WTC11 (cell line): Measurements from ENCODE around the gene ANO2. TPM values are rescaled to one million over a fixed set of nuclear protein-coding genes. Genes with fewer than 3 reads are reported as not detected.

Experiments used
- ATAC-seq: fragments of 200-7000 bp; cut with Tn5 transposase; 2 replicates; pipeline ENCODE4 v1.10.0; 2021; ENCODE audit warnings: mild to moderate bottlenecking, moderate library complexity
- CTCF ChIA-PET: fragments of 300-600 bp; sonication (Branson Sonifier 250); formaldehyde crosslinking; loops from one replicate; lab custom pipeline; 2021; ENCODE audit warnings: antibody characterized with exemption; lab: Charles Lee
- POLR2A ChIA-PET: fragments of 350-600 bp; sonication (Branson Sonifier 250); formaldehyde crosslinking; loops from one replicate; lab custom pipeline; 2021; ENCODE audit warnings: antibody characterized with exemption; lab: Charles Lee
- DNase-seq: peaks from one replicate; pipeline ENCODE4 v3.0.0; 2021; ENCODE audit warnings: low spot score
- H3K27ac Mint-ChIP-seq: 2 replicates; pipeline ENCODE4 v1.8.0; 2021; ENCODE audit warnings: mixed read lengths
- H3K27me3 Mint-ChIP-seq: 2 replicates; pipeline ENCODE4 v1.8.0; 2021; ENCODE audit warnings: low read depth, mild to moderate bottlenecking, moderate library complexity, mixed read lengths
- H3K36me3 Mint-ChIP-seq: 2 replicates; pipeline ENCODE4 v1.8.0; 2021; ENCODE audit warnings: mixed read lengths
- H3K4me1 Mint-ChIP-seq: 2 replicates; pipeline ENCODE4 v1.8.0; 2022; ENCODE audit warnings: mixed read lengths
- H3K4me3 Mint-ChIP-seq: 2 replicates; pipeline ENCODE4 v1.8.0; 2021; ENCODE audit warnings: mild to moderate bottlenecking, moderate library complexity, mixed read lengths
- H3K9me3 Mint-ChIP-seq: 2 replicates; pipeline ENCODE4 v1.8.0; 2021; ENCODE audit warnings: mixed read lengths
- FOXJ3 ChIP-seq: sonication (generic); formaldehyde crosslinking; IDR thresholded peaks from 2 replicates; pipeline ENCODE4 v1.9.0; 2021; ENCODE audit warnings: missing genetic modification reagents, mild to moderate bottlenecking, borderline replicate concordance
- FOXK1 ChIP-seq: sonication (generic); formaldehyde crosslinking; IDR thresholded peaks from 2 replicates; pipeline ENCODE4 v1.8.0; 2022; ENCODE audit warnings: mild to moderate bottlenecking, moderate library complexity, missing genetic modification reagents
- GTF2I ChIP-seq: fragments of 250-450 bp; sonication (Bioruptor Pico); conservative IDR thresholded peaks from 2 replicates; pipeline ENCODE4 v1.4.0; 2021; ENCODE audit warnings: mild to moderate bottlenecking
- JAZF1 ChIP-seq: fragments of 250-450 bp; sonication (Bioruptor Pico); IDR thresholded peaks from 2 replicates; pipeline ENCODE4 v1.9.0; 2021; ENCODE audit warnings: moderate library complexity, mild to moderate bottlenecking, inconsistent platforms
- MYBL2 ChIP-seq: sonication (generic); formaldehyde crosslinking; IDR thresholded peaks from 2 replicates; pipeline ENCODE4 v1.8.1; 2023; ENCODE audit warnings: mild to moderate bottlenecking, moderate library complexity, missing genetic modification reagents
- NR1H2 ChIP-seq: sonication (generic); formaldehyde crosslinking; IDR thresholded peaks from 2 replicates; pipeline ENCODE4 v1.9.0; 2021; ENCODE audit warnings: mild to moderate bottlenecking, moderate library complexity, missing genetic modification reagents
- NR3C1 ChIP-seq: sonication (generic); formaldehyde crosslinking; conservative IDR thresholded peaks from 2 replicates; pipeline ENCODE4 v1.8.1; 2023; ENCODE audit warnings: low read depth, mild to moderate bottlenecking, missing genetic modification reagents
- PRRX2 ChIP-seq: fragments of 250-450 bp; sonication (Bioruptor Pico); IDR thresholded peaks from 2 replicates; pipeline ENCODE4 v1.8.0; 2021; ENCODE audit warnings: mild to moderate bottlenecking
- SMAD4 ChIP-seq: sonication (generic); formaldehyde crosslinking; IDR thresholded peaks from 2 replicates; pipeline ENCODE4 v1.8.0; 2022; ENCODE audit warnings: mild to moderate bottlenecking, missing genetic modification reagents
- TEAD4 ChIP-seq: sonication (generic); formaldehyde crosslinking; IDR thresholded peaks from 2 replicates; pipeline ENCODE4 v1.8.0; 2022; ENCODE audit warnings: mild to moderate bottlenecking, missing genetic modification reagents
- TP53 ChIP-seq: sonication (generic); formaldehyde crosslinking; IDR thresholded peaks from 2 replicates; pipeline ENCODE4 v1.8.1; 2023; ENCODE audit warnings: mild to moderate bottlenecking, missing genetic modification reagents
- ZNF232 ChIP-seq: sonication (generic); formaldehyde crosslinking; IDR thresholded peaks from 2 replicates; pipeline ENCODE4 v1.8.0; 2022; ENCODE audit warnings: mild to moderate bottlenecking, missing genetic modification reagents
- ZNF396 ChIP-seq: fragments of 250-450 bp; sonication (Bioruptor Pico); IDR thresholded peaks from 2 replicates; pipeline ENCODE4 v1.8.0; 2021; ENCODE audit warnings: mild to moderate bottlenecking, moderate library complexity, borderline replicate concordance
- ZNF416 ChIP-seq: fragments of 250-450 bp; sonication (Bioruptor Pico); IDR thresholded peaks from 2 replicates; pipeline ENCODE4 v1.9.0; 2021; ENCODE audit warnings: mild to moderate bottlenecking, inconsistent platforms
- ZNF671 ChIP-seq: fragments of 250-450 bp; sonication (Bioruptor Pico); IDR thresholded peaks from 2 replicates; pipeline ENCODE4 v1.8.0; 2021; ENCODE audit warnings: mild to moderate bottlenecking
- total RNA-seq: library from RNA; stranded (reverse); gene quantifications from 3 replicates; pipeline ENCODE4 v1.2.3, GENCODE V29; 2021
- TF ChIP-seq, protein P1 (sequence below): sonication (generic); formaldehyde crosslinking; IDR thresholded peaks from 2 replicates; pipeline ENCODE4 v1.8.1; 2023; ENCODE audit warnings: mild to moderate bottlenecking, missing genetic modification reagents, borderline replicate concordance
- TF ChIP-seq, protein P2 (sequence below): sonication (generic); formaldehyde crosslinking; IDR thresholded peaks from 2 replicates; pipeline ENCODE4 v1.8.1; 2022; ENCODE audit warnings: mild to moderate bottlenecking, missing genetic modification reagents, moderate library complexity, borderline replicate concordance
- TF ChIP-seq, protein P3 (sequence below): fragments of 200-600 bp; IDR thresholded peaks from 2 replicates; pipeline ENCODE4 v1.8.0; 2022; ENCODE audit warnings: antibody characterized with exemption
- TF ChIP-seq, protein P4 (sequence below): sonication (generic); formaldehyde crosslinking; IDR thresholded peaks from 2 replicates; pipeline ENCODE4 v1.8.1; 2023; ENCODE audit warnings: mild to moderate bottlenecking, missing genetic modification reagents
- TF ChIP-seq, protein P5 (sequence below): sonication (generic); formaldehyde crosslinking; IDR thresholded peaks from 2 replicates; pipeline ENCODE4 v1.8.0; 2023; ENCODE audit warnings: missing genetic modification reagents
- TF ChIP-seq, protein P6 (sequence below): sonication (generic); formaldehyde crosslinking; IDR thresholded peaks from 2 replicates; pipeline ENCODE4 v1.8.1; 2023; ENCODE audit warnings: mild to moderate bottlenecking, missing genetic modification reagents, moderate library complexity

Gene ANO2
- total RNA-seq, 1 experiment from 2014 or later, result 2.8 TPM

DNA sequence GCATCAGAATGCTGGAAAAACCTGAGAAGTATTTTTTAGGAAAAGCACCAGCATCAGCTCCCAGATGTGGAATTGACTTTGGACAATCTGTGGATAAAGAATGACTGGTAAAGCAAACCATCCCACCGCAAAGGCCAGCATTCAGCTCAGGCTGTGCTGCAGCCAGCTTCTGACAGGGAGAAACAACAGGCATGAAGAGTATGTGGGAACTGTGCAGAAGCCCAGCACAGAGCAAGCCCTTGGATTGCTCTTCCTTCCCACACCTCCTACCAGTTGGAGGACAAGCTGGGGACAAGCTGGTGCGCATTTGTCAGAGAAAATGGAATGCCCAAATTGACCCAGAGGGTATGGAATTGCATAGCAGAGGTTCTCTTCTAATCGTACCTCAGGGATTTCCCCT is 228.1 kb downstream of the ANO2 start:
- ATAC-seq, result no peak

DNA sequence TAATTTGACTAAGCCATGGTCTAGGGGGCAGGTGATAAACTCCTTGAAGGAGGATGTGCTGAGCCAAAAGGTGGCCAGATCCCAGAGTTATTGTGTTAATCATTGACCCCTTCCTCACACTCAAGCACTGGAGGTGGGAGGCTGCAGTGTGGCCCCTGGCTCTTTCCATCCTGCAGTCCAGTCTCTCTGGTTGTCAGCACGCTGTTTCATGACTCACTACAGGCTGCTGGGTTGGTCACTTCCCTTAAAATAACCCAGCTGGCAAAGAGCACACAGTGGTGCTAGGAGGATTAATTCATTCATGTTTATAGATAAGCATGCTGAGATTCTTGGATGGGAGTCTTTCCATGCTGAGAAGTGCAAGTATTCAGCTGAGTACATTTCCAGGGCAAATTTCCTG is 228.9 kb downstream of the ANO2 start:
- no peak overlapping the region for H3K4me3 Mint-ChIP-seq

More for the DNA sequence above, 228.1 kb downstream of the ANO2 start:
- POLR2A ChIA-PET, result no interaction called here
- CTCF ChIA-PET, result interaction anchor here (1.2 kb wide), 1 partner anchor 28 kb away, joined by 3 read pairs; no protein-coding TSS in a partner anchor
- H3K9me3 Mint-ChIP-seq, result no peaks in the 10 kb centered on the region
- DNase-seq, result no peak
- no peaks in the 10 kb centered on the region for H3K36me3 Mint-ChIP-seq
- no peaks in the 10 kb centered on the region for H3K4me1 Mint-ChIP-seq
- H3K4me3 Mint-ChIP-seq, result no peak overlapping the region
- TF ChIP-seq ZNF232 (CRISPR knock-in tag) (no peak), MYBL2 (CRISPR knock-in tag) (no peak), ZNF396 (CRISPR knock-in tag) (no peak), FOXJ3 (no peak), GTF2I (CRISPR knock-in tag) (no peak), JAZF1 (CRISPR knock-in tag) (no peak), TEAD4 (CRISPR knock-in tag) (no peak), ZNF671 (no peak), TP53 (CRISPR knock-in tag) (no peak), NR3C1 (CRISPR knock-in tag) (no peak), NR1H2 (CRISPR knock-in tag) (no peak), PRRX2 (CRISPR knock-in tag) (no peak)
- TF ChIP-seq, protein P1, sequence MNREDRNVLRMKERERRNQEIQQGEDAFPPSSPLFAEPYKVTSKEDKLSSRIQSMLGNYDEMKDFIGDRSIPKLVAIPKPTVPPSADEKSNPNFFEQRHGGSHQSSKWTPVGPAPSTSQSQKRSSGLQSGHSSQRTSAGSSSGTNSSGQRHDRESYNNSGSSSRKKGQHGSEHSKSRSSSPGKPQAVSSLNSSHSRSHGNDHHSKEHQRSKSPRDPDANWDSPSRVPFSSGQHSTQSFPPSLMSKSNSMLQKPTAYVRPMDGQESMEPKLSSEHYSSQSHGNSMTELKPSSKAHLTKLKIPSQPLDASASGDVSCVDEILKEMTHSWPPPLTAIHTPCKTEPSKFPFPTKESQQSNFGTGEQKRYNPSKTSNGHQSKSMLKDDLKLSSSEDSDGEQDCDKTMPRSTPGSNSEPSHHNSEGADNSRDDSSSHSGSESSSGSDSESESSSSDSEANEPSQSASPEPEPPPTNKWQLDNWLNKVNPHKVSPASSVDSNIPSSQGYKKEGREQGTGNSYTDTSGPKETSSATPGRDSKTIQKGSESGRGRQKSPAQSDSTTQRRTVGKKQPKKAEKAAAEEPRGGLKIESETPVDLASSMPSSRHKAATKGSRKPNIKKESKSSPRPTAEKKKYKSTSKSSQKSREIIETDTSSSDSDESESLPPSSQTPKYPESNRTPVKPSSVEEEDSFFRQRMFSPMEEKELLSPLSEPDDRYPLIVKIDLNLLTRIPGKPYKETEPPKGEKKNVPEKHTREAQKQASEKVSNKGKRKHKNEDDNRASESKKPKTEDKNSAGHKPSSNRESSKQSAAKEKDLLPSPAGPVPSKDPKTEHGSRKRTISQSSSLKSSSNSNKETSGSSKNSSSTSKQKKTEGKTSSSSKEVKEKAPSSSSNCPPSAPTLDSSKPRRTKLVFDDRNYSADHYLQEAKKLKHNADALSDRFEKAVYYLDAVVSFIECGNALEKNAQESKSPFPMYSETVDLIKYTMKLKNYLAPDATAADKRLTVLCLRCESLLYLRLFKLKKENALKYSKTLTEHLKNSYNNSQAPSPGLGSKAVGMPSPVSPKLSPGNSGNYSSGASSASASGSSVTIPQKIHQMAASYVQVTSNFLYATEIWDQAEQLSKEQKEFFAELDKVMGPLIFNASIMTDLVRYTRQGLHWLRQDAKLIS (CRISPR knock-in tag), result no peak
- TF ChIP-seq, protein P2, sequence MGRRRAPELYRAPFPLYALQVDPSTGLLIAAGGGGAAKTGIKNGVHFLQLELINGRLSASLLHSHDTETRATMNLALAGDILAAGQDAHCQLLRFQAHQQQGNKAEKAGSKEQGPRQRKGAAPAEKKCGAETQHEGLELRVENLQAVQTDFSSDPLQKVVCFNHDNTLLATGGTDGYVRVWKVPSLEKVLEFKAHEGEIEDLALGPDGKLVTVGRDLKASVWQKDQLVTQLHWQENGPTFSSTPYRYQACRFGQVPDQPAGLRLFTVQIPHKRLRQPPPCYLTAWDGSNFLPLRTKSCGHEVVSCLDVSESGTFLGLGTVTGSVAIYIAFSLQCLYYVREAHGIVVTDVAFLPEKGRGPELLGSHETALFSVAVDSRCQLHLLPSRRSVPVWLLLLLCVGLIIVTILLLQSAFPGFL (CRISPR knock-in tag), result no peak
- TF ChIP-seq, protein P3, sequence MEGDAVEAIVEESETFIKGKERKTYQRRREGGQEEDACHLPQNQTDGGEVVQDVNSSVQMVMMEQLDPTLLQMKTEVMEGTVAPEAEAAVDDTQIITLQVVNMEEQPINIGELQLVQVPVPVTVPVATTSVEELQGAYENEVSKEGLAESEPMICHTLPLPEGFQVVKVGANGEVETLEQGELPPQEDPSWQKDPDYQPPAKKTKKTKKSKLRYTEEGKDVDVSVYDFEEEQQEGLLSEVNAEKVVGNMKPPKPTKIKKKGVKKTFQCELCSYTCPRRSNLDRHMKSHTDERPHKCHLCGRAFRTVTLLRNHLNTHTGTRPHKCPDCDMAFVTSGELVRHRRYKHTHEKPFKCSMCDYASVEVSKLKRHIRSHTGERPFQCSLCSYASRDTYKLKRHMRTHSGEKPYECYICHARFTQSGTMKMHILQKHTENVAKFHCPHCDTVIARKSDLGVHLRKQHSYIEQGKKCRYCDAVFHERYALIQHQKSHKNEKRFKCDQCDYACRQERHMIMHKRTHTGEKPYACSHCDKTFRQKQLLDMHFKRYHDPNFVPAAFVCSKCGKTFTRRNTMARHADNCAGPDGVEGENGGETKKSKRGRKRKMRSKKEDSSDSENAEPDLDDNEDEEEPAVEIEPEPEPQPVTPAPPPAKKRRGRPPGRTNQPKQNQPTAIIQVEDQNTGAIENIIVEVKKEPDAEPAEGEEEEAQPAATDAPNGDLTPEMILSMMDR, result no peak
- no peak overlapping the region for H3K27ac Mint-ChIP-seq
- no peaks in the 10 kb centered on the region for H3K27me3 Mint-ChIP-seq

More for the DNA sequence above, 228.9 kb downstream of the ANO2 start:
- Mint-ChIP-seq H3K9me3 (no peaks in the 10 kb centered on the region), H3K36me3 (no peaks in the 10 kb centered on the region), H3K4me1 (peaks cover 1% of the 10 kb centered on the region; the same call in 1 of the 2 replicates), H3K27ac (no peak overlapping the region; the same call in 1 of the 2 replicates), H3K27me3 (no peaks in the 10 kb centered on the region)
- ChIA-PET CTCF (interaction anchor here (1.2 kb wide), 1 partner anchor 29 kb away, joined by 3 read pairs; no protein-coding TSS in a partner anchor), POLR2A (no interaction called here)
- TF ChIP-seq, protein P2 (CRISPR knock-in tag), result no peak
- TF ChIP-seq, protein P4, sequence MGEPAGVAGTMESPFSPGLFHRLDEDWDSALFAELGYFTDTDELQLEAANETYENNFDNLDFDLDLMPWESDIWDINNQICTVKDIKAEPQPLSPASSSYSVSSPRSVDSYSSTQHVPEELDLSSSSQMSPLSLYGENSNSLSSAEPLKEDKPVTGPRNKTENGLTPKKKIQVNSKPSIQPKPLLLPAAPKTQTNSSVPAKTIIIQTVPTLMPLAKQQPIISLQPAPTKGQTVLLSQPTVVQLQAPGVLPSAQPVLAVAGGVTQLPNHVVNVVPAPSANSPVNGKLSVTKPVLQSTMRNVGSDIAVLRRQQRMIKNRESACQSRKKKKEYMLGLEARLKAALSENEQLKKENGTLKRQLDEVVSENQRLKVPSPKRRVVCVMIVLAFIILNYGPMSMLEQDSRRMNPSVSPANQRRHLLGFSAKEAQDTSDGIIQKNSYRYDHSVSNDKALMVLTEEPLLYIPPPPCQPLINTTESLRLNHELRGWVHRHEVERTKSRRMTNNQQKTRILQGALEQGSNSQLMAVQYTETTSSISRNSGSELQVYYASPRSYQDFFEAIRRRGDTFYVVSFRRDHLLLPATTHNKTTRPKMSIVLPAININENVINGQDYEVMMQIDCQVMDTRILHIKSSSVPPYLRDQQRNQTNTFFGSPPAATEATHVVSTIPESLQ, result no peak
- TF ChIP-seq TP53 (CRISPR knock-in tag) (no peak), FOXK1 (CRISPR knock-in tag) (no peak), ZNF416 (CRISPR knock-in tag) (no peak), SMAD4 (CRISPR knock-in tag) (no peak)
- TF ChIP-seq, protein P5, sequence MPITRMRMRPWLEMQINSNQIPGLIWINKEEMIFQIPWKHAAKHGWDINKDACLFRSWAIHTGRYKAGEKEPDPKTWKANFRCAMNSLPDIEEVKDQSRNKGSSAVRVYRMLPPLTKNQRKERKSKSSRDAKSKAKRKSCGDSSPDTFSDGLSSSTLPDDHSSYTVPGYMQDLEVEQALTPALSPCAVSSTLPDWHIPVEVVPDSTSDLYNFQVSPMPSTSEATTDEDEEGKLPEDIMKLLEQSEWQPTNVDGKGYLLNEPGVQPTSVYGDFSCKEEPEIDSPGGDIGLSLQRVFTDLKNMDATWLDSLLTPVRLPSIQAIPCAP (CRISPR knock-in tag), result no peak
- TF ChIP-seq, protein P6, sequence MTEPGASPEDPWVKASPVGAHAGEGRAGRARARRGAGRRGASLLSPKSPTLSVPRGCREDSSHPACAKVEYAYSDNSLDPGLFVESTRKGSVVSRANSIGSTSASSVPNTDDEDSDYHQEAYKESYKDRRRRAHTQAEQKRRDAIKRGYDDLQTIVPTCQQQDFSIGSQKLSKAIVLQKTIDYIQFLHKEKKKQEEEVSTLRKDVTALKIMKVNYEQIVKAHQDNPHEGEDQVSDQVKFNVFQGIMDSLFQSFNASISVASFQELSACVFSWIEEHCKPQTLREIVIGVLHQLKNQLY (CRISPR knock-in tag), result no peak
- no peak for DNase-seq
- no peak for ATAC-seq
